NCI-H774 (cell line): ENCODE data around the gene KCNG4.
"Not testable (repeated sequence)": the region's sequence is repeated elsewhere in the genome, so short reads cannot be mapped to it uniquely, and the experiment has no call there.

Experiments
- DNase-seq: peaks from one replicate; lab custom pipeline; 2025; lab: John Stamatoyannopoulos, UW

KCNG4 gene

DNA sequence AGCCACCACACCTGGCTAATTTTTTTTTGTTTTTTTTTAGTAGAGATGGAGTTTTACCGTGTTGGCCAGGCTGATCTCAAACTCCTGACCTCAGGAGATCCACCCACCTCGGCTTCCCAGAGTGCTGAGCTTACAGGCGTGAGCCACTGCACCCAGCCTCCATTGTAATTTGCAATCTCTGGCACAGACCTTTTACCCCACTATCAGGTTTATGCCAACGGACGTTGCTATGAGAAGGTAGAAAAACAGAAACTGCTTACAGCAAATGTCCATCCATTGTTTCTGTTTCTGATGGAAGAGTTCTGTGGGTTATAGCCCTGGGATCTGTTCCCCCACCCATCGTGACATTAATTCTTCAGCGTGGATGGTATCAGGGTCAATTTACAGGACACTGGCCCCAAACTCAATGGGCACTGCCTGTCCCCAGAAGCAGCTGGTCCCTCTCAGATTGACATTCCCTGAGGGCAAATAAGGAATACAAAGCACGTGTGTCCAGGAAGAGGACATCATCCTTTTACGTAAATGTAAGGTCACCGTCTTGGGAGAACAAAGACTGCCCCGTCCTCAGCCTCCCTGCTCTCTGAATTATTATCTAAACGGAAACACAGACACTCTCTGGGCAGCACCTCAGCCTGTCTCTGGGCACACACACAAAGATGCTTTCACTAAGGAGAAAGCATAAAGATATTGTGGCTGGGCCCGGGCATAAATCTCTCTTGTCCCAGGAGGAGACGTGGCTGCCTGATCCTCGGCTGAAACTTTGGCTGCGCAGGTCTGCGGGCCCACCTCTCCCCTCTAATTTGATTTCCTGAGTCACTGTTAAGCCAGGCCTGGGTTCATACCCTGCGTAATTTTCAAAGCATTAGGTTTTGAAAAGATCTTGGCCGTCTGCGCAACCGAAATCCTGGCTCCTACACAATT, 5.2 kb downstream of the KCNG4 start:
- DNase-seq = no peak

DNA sequence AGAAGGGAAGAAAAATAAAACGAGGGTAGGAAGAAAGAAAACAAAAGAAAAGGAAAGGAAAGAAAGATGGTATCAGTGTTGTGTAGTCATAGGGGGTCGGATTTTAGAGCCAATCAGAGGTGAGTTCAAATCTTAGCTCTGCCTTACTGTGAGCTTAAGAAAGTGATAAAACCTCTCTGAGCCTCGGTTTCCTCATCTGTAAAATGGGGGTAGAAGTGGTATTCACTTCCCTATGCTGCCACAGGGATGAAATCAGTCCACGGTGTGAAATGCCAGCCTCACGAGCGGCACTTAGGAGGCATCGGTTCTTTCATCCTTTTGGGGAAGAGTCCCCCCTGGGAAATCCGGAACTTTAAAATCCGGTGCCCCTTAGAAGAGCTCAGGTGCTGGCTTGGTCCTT, 6.1 kb downstream of the KCNG4 start:
- DNase-seq = no peak

DNA sequence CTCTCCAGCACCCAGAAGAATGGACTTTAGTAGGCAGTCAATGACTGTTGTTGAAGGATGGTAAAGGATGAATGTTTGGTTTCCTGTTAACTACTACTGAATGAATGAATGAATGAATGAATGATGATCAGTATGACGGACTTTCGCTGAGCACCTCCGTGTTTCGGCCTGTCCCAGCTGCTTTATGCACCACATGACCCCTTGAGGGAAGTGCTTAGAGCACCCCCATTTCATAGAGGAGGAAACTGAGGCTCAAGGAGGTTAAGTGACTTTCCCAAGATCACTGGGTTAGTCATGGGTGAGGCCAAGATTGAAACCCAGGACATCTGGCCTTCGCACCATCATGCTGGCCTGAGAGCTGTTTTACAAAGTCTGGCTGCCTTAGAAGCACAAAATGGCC, 6.8 kb downstream of the KCNG4 start:
- no peak for DNase-seq

DNA sequence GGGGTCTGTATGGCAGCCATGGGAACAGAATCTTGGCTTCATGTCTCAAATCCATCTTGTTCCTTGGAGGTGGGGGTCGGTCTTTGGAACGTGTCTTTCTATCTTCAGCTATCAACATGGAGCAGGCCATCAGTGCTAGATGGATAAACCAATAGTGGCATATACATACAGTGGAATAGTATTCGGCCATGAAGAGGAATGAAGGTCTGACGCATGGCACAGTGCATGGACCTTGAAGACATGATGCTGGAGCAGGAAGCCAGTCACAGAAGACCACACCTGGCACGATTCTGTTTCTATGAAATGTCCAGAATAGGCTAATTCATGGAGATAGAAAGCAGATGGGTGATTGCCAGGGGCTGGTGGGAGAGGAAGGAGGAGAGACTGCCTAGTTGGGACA, 7.8 kb downstream of the KCNG4 start:
- no peak for DNase-seq

DNA sequence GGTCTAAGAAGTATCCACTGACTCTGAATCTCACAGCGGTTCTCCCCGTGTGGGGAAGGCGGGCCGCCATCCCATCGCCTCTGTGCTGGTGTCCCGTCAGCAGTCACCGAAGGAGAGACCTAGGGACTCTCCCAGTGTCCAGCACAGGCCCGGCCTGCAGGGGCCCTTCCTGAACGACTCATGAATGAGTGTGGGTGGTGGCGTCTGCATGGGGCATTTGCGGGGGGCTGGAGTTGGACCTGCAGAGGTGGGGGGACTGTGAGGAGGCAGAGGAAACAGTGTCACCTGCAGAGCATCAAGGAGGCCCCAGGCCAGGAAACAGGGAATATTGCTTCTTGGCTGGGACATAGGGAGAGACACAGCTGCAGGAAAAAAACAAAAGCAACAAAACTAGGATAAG, 10.3 kb downstream of the KCNG4 start:
- DNase-seq = no peak

GRCh38 chr16:84228256-84228838, 11.5 kb downstream of the KCNG4 start:
- DNase-seq = no peak

GRCh38 chr16:84227548-84227947, 12.3 kb downstream of the KCNG4 start:
- DNase-seq = no peak

- DNase-seq = no peak
Measured at GRCh38 chr16:84226026-84226425, 13.8 kb downstream of the KCNG4 start.

GRCh38 chr16:84225571-84225970, 14.2 kb downstream of the KCNG4 start:
- DNase-seq = no peak

GRCh38 chr16:84225126-84225525, 14.7 kb downstream of the KCNG4 start:
- no peak for DNase-seq

- DNase-seq = no peak
Measured at GRCh38 chr16:84224554-84224953, 15.3 kb downstream of the KCNG4 start.

DNA sequence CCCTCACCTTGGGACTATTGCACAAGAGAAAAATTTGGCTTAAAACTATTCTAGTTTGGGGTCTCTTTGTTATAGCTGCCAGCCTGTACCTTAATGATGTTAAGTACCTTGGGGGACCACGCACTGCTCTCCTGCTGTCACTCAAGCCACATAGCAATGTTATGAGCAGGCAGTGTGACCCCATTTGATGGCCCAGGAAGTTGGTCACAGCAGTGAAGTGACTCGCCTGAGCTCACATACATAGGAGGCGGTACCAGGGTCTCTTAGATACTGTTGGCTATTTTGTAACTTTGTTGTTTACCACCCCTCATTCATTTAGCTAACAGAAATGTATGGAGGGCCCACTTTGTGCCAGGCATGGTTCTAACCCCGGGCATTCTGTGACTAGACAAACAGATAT, 16.4 kb downstream of the KCNG4 start:
- DNase-seq = no peak

- no peak for DNase-seq
Measured at GRCh38 chr16:84220851-84221250, 19.0 kb downstream of the KCNG4 start.

DNA sequence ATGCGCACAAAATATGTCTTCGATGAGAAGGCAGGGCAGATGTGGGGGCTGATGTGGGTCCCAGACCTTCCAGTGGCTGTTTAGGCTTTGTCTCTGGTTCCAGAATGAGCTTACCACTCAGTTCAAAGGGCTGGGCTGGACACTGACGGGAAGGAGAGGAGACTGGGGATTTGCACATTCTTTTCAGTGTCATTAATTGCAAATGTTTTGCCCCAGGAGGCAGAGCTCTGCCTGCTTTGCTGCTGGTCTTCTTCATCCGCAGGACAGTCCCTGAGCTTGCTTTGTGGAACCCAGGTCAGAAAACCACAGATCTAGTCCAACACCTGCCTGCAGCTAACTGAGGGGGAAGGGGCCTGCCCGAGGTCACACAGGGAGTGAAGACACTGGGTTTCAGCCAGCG, 20.9 kb downstream of the KCNG4 start:
- no peak for DNase-seq

- DNase-seq = no peak
Measured at GRCh38 chr16:84218176-84218823, 21.5 kb downstream of the KCNG4 start.

GRCh38 chr16:84216144-84216543, 23.7 kb downstream of the KCNG4 start:
- DNase-seq = not testable (repeated sequence)

GRCh38 chr16:84215531-84215930, 24.3 kb downstream of the KCNG4 start:
- DNase-seq = no peak

DNA sequence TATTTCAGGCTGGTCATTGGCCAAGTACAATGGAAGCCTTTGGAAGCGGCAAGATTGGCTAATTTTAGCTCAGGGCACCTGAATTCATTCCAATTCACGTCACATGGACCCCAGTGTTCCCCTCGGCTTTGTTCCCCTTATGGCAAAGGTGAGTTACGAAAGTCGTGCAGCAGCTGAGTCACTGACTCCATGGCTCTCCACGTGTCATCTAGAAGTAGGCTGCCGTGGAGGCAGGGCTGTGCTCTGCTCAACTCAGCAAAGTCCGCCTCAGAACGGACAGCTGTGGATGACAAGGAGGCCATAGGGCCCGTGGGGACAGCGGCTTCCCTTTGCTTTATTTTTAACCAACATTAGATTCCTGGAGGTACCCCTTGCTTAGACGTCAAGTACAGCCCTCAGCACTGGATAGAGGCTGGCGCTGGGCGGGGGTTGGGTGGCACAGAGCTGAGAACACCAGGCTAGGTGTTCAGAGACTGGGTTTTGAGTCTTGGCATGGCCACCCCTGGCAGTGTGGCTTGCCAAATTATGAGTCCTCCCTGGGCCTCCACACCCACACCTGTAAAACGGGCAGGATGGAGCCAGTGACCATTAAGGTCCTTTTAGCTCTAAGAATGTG, 25.3 kb downstream of the KCNG4 start:
- DNase-seq = no peak

DNA sequence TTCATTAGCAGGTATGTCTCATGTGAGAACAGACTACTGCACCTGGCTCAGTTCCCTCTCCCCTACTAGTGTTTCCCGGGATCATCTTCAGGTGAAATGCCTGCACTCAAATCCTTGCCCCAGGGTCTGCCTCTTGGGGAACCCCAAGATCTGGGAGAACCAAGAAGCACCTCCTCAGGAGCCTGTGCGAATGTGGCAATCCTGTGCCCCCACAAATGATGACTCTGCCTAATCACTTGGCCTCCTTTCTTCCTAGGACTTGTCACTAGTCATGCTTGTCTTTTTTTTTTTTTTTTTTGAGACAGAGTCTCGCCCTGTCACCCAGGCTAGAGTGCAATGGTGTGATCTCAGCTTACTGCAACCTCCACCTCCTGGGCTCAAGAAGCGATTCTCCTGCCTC, 27.2 kb downstream of the KCNG4 start:
- no peak for DNase-seq

- DNase-seq = no peak
Measured at GRCh38 chr16:84212154-84212553, 27.7 kb downstream of the KCNG4 start.

DNA sequence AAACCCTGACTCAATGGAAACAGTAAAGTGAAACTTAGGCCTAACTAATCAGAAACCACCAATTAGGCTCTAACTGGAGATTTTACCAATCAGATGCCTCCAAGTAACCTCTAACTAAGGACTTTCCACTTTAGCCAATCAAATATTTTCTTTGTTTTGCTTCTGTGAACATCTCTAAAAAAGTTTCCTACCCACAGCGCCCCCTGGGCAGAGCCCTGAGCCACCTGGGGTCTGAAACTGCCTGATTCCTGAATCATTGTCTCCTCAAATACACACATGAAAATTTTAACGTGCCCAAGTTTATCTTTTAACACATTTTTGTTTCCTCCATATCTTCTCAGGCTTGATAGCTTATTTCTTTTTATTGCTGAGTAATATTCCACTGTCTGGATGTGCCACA, 29.8 kb downstream of the KCNG4 start:
- DNase-seq = no peak

DNA sequence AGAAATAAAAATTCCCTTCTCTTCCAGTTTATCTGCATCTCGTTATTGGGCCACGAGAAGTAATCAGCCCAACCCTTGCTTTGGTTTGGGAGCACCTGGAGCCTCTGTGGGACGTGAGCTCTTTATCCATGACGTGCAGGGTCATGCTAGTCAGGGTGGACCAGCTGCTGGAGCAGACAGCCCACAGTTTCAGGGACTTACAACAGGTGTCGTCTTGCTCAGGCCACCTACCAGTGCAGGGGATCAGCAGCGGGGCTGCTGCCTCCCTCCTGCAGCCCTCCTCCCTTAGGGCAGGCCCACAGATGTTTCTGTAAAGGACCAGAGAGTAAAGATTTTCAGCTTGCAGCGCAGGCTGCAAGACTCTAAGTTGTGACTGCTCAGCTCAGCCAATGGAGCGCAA, 31.9 kb downstream of the KCNG4 start:
- DNase-seq = no peak

- DNase-seq = no peak
Measured at GRCh38 chr16:84207251-84207650, 32.6 kb downstream of the KCNG4 start.
